ENCODE data around the gene BID. TPM values are rescaled to one million over a fixed set of nuclear protein-coding genes. Genes with fewer than 3 reads are reported as not detected.

Gene BID
- total and polyA plus RNA-seq, 10 of the 15 experiments (the other 5 are each of a cell fraction or from before 2014, with no cell fraction given), result 7.9 to 241 (median 136) TPM

- no peak for TF ChIP-seq PRDM15 (CRISPR knock-in tag; IDR thresholded peaks at IDR 0.05)
These were observed 56.6 kb downstream of the BID start (continued) for GRCh38 chr22:17717708-17718107.

- no peaks in the 10 kb centered on the region for H3K4me1 ChIP-seq (ENCODE audit: control insufficient read depth, insufficient read depth, low read length)
- ChIA-PET SMC1A (ENCODE audit: uncharacterized antibody, unreplicated experiment) (no interaction called here), RAD21 (ENCODE audit: unreplicated experiment) (no interaction called here), POLR2A (no interaction called here), CTCF (no interaction called here)
- no peak overlapping the region for H3K27ac ChIP-seq (ENCODE audit: control insufficient read depth, insufficient read depth)
- no peaks in the 10 kb centered on the region for H3K9me3 ChIP-seq (replicated peaks; ENCODE audit: control insufficient read depth, insufficient read depth, low read length)
- no peak overlapping the region for H3K4me2 ChIP-seq (ENCODE audit: control insufficient read depth, insufficient read depth)
- no peaks in the 10 kb centered on the region for H3K27me3 ChIP-seq (replicated peaks in 1 of 2; ENCODE audit: control insufficient read depth in 2 of 2, insufficient read depth in 2 of 2, low read length in 1 of 2)
- no peak for DNase-seq (ENCODE audit: low read depth, low spot score)
- FAIRE-seq, result no peak
- H3K4me3 ChIP-seq, result no peak overlapping the region
- H3K36me3 ChIP-seq (ENCODE audit: control insufficient read depth in 2 of 2, insufficient read depth in 2 of 2, low read length in 1 of 2), result no peaks in the 10 kb centered on the region
- intact Hi-C loops (cut with micrococcal nuclease; ENCODE audit: unreplicated experiment), result no loop called here
- no peak overlapping the region for H3K9ac ChIP-seq (ENCODE audit: control insufficient read depth, insufficient read depth, low read length)
- no peak for TF ChIP-seq NR2C1 (IDR thresholded peaks at IDR 0.05)
- no peak for TF ChIP-seq TAF1 (IDR thresholded peaks at IDR 0.05; ENCODE audit: borderline replicate concordance, low read depth, low read length)
- TF ChIP-seq NR2C2 (IDR thresholded peaks at IDR 0.05; ENCODE audit: borderline replicate concordance, control insufficient read depth, insufficient read length, low read depth), result no peak
- TF ChIP-seq RAD51 (IDR thresholded peaks at IDR 0.05), result no peak
- TF ChIP-seq SMAD1 (IDR thresholded peaks at IDR 0.05; ENCODE audit: low read depth, partially characterized antibody), result no peak
- no peak for TF ChIP-seq NRF1 (conservative IDR thresholded peaks at IDR 0.05; ENCODE audit: low read depth, low read length)
- TF ChIP-seq FOXM1 (IDR thresholded peaks at IDR 0.05; ENCODE audit: low read depth, low read length), result no peak
- H3K79me2 ChIP-seq (ENCODE audit: control insufficient read depth, insufficient read depth, low read length), result no peaks in the 10 kb centered on the region; the same call in 1 of the 2 replicates
- no peaks in the 10 kb centered on the region for H4K20me1 ChIP-seq (ENCODE audit: control insufficient read depth, insufficient read depth)
- no TSS peak for BruUV-seq (replicated peaks)
- no peak overlapping the region for H2AFZ ChIP-seq (ENCODE audit: control insufficient read depth, low read depth, low read length)
- WGBS (ENCODE audit: insufficient coverage, insufficient replicate concordance, low lambda C conversion rate, missing lambda C conversion rate), result 84% methylated on average over 3 of the region's 3 CpGs
- no peak for ATAC-seq
- in situ Hi-C loops (cut with MboI), result no loop called here
These were observed 57.7 kb downstream of the BID start for GRCh38 chr22:17716529-17716928.

Measured in GM12878 (cell line).